GM23338 (cell line): ENCODE results near the gene GRIN2A. TPM values are rescaled to one million over a fixed set of nuclear protein-coding genes. Genes with fewer than 3 reads are reported as not detected.

Experiments
- ATAC-seq: fragments of 200-7000 bp; cut with Tn5 transposase; 3 replicates; pipeline ENCODE4 v1.9.1; 2020
- DNase-seq: peaks from one replicate; pipeline ENCODE4 v3.0.0-alpha.2; 2015; ENCODE audit warnings: low spot score
- H2AFZ ChIP-seq: fragments of 200-600 bp; sonication (generic); 2 replicates; pipeline ENCODE4 v1.8.0; 2016; ENCODE audit warnings: antibody characterized with exemption, mild to moderate bottlenecking, moderate library complexity
- H3F3A ChIP-seq: fragments of 200-600 bp; sonication (generic); replicated peaks from 2 replicates; pipeline ENCODE4 v1.8.0; 2017; ENCODE audit warnings: antibody characterized with exemption, mixed run types, low read depth
- H3K27ac ChIP-seq: fragments of 200-600 bp; sonication (generic); 2 replicates; pipeline ENCODE4 v1.6.1; 2016; ENCODE audit warnings: low read depth
- H3K27me3 ChIP-seq: fragments of 200-600 bp; sonication (generic); 2 replicates; pipeline ENCODE4 v1.8.0; 2016; ENCODE audit warnings: mild to moderate bottlenecking, mixed run types, moderate library complexity; ENCODE audit not compliant: insufficient read depth
- H3K36me3 ChIP-seq: fragments of 200-600 bp; sonication (generic); 2 replicates; pipeline ENCODE4 v1.8.0; 2016; ENCODE audit warnings: mild to moderate bottlenecking; ENCODE audit not compliant: insufficient read depth
- H3K4me1 ChIP-seq: fragments of 200-600 bp; sonication (generic); 2 replicates; pipeline ENCODE4 v1.8.0; 2016; ENCODE audit warnings: mild to moderate bottlenecking, moderate library complexity; ENCODE audit not compliant: insufficient read depth
- H3K4me2 ChIP-seq: fragments of 200-600 bp; sonication (generic); 2 replicates; pipeline ENCODE4 v1.7.1; 2017; ENCODE audit warnings: mixed run types
- H3K4me3 ChIP-seq: fragments of 200-600 bp; sonication (generic); 2 replicates; pipeline ENCODE4 v1.6.1; 2016; ENCODE audit warnings: mixed run types
- H3K79me2 ChIP-seq: fragments of 200-600 bp; sonication (generic); replicated peaks from 2 replicates; pipeline ENCODE4 v1.8.0; 2017; ENCODE audit warnings: mild to moderate bottlenecking; ENCODE audit not compliant: insufficient read depth
- H3K9me2 ChIP-seq: fragments of 200-600 bp; sonication (generic); 2 replicates; pipeline ENCODE4 v1.8.0; 2017; ENCODE audit not compliant: insufficient read depth
- H4K20me1 ChIP-seq: fragments of 200-600 bp; sonication (generic); replicated peaks from 2 replicates; pipeline ENCODE4 v1.8.0; 2017; ENCODE audit warnings: mild to moderate bottlenecking; ENCODE audit not compliant: insufficient read depth
- H3K27ac Mint-ChIP-seq: 2 replicates; pipeline ENCODE4 v1.8.0; 2020; ENCODE audit warnings: inconsistent platforms, mild to moderate bottlenecking, moderate library complexity, mixed read lengths
- H3K27me3 Mint-ChIP-seq: 3 replicates; pipeline ENCODE4 v1.8.0; 2022; ENCODE audit warnings: low read depth, mild to moderate bottlenecking, moderate library complexity, mixed read lengths, inconsistent platforms; ENCODE audit not compliant: insufficient read depth, poor library complexity
- H3K36me3 Mint-ChIP-seq: 3 replicates; pipeline ENCODE4 v1.8.0; 2021; ENCODE audit warnings: low read depth, mild to moderate bottlenecking, inconsistent platforms, moderate library complexity, mixed read lengths
- H3K4me1 Mint-ChIP-seq: 3 replicates; pipeline ENCODE4 v1.8.0; 2020; ENCODE audit warnings: mild to moderate bottlenecking, inconsistent platforms, mixed read lengths
- H3K4me3 Mint-ChIP-seq: 3 replicates; pipeline ENCODE4 v1.8.0; 2021; ENCODE audit warnings: moderate library complexity, mild to moderate bottlenecking, inconsistent platforms, mixed read lengths
- H3K9me3 Mint-ChIP-seq: 3 replicates; pipeline ENCODE4 v1.8.0; 2020; ENCODE audit warnings: moderate library complexity, mild to moderate bottlenecking, inconsistent platforms, mixed read lengths
- JUNB ChIP-seq: IDR thresholded peaks from one replicate; pipeline ENCODE4 v1.6.1; 2016; ENCODE audit warnings: antibody characterized with exemption; ENCODE audit not compliant: unreplicated experiment
- POLR2AphosphoS5 ChIP-seq: IDR thresholded peaks from 2 replicates; pipeline ENCODE4 v1.6.1; 2016; ENCODE audit warnings: antibody characterized with exemption, low read depth
- ZNF331 ChIP-seq: fragments of 250-450 bp; sonication (Bioruptor Pico); IDR thresholded peaks from 2 replicates; pipeline ENCODE4 v1.5.0; 2020; ENCODE audit warnings: low read depth, mild to moderate bottlenecking, moderate library complexity
- ZNF462 ChIP-seq: fragments of 250-450 bp; sonication (Bioruptor Pico); IDR thresholded peaks from 2 replicates; pipeline ENCODE4 v1.5.0; 2020; ENCODE audit warnings: mild to moderate bottlenecking, moderate library complexity
- polyA plus RNA-seq: library from polyadenylated mRNA; unstranded; fragments of >200 nt; fragmentation: Nextera tagmentation; extraction: Ambion mirVana; gene quantifications from 2 replicates; pipeline ENCODE4 v1.2.1, GENCODE V29; 2016
- total RNA-seq: library from RNA; depleted of rRNA; stranded (reverse); fragments of >200 nt; shearing (Covaris generic); gene quantifications from 2 replicates; pipeline ENCODE4 v1.2.3, GENCODE V29; 2014

GRIN2A gene
- total and polyA plus RNA-seq, 2 experiments from 2014 or later = 0.89 to 5.1 TPM

GRCh38 chr16:9957433-9957832 is 224.8 kb downstream of the GRIN2A start:
- H3K9me3 Mint-ChIP-seq = no peaks in the 10 kb centered on the region

More at GRCh38 chr16:9957433-9957832, 224.8 kb downstream of the GRIN2A start:
- H3K4me3 ChIP-seq = no peak overlapping the region
- H3K27me3 Mint-ChIP-seq = peaks cover 6% of the 10 kb centered on the region
- H3K4me2 ChIP-seq = no peak overlapping the region
- no peaks in the 10 kb centered on the region for H3K36me3 Mint-ChIP-seq
- peaks cover 12% of the 10 kb centered on the region for H3K9me2 ChIP-seq
- H3K27ac ChIP-seq = no peak overlapping the region
- H3K79me2 ChIP-seq = no peaks in the 10 kb centered on the region
- no peak overlapping the region for H2AFZ ChIP-seq
- TF ChIP-seq JUNB (no peak), ZNF462 (CRISPR knock-in tag) (no peak), POLR2AphosphoS5 (no peak), ZNF331 (CRISPR knock-in tag) (no peak)
- ATAC-seq (no peak), DNase-seq (no peak)
- peaks cover 21% of the 10 kb centered on the region for H3K4me1 ChIP-seq
- H3K4me1 Mint-ChIP-seq = peaks cover 33% of the 10 kb centered on the region
- H3K36me3 ChIP-seq = no peaks in the 10 kb centered on the region
- no peaks in the 10 kb centered on the region for H3K27me3 ChIP-seq
- H3K4me3 Mint-ChIP-seq = no peak overlapping the region
- no peaks in the 10 kb centered on the region for H4K20me1 ChIP-seq
- H3F3A ChIP-seq = no peaks in the 10 kb centered on the region
- H3K27ac Mint-ChIP-seq = no peak overlapping the region
